Stomach (tissue), 4 donors: ENCODE measurements around the gene XYLT1.

Experiments used
- CTCF ChIP-seq, 7 experiments: fragments of 450-650 bp in 4 of 7; fragments of 200-600 bp in 3 of 7; sonication (generic) in 3 of 7; IDR thresholded peaks; one replicate each; pipeline ENCODE4 v1.5.1; 2016 to 2019; ENCODE audit warnings: antibody characterized with exemption in 7 of 7, control low read depth in 2 of 7, mild to moderate bottlenecking in 1 of 7
- EP300 ChIP-seq: sonication (generic); formaldehyde crosslinking; IDR thresholded peaks from one replicate; pipeline ENCODE4 v1.6.1; 2017; ENCODE audit warnings: antibody characterized with exemption
- POLR2A ChIP-seq, 4 donors: fragments of 450-650 bp; IDR thresholded peaks; one replicate each; pipeline ENCODE4 v1.6.1; 2016; ENCODE audit warnings: antibody characterized with exemption in 4 of 4, control low read depth in 2 of 4, mild to moderate bottlenecking in 1 of 4, moderate library complexity in 1 of 4

- no peak for TF ChIP-seq CTCF (IDR thresholded peaks at IDR 0.05)
- TF ChIP-seq POLR2A (IDR thresholded peaks at IDR 0.05), result no peak
- TF ChIP-seq EP300, result no peak
Measured at GRCh38 chr16:17308186-17308585, 162.6 kb downstream of the XYLT1 start.
